ENCODE results near the gene CEND1. TPM values are rescaled to one million over a fixed set of nuclear protein-coding genes. Genes with fewer than 3 reads are reported as not detected.

Gene CEND1
- total and polyA plus RNA-seq, 2 of the 13 experiments (the other 11 are each of a cell fraction or from before 2014, with no cell fraction given), result not detected

DNA sequence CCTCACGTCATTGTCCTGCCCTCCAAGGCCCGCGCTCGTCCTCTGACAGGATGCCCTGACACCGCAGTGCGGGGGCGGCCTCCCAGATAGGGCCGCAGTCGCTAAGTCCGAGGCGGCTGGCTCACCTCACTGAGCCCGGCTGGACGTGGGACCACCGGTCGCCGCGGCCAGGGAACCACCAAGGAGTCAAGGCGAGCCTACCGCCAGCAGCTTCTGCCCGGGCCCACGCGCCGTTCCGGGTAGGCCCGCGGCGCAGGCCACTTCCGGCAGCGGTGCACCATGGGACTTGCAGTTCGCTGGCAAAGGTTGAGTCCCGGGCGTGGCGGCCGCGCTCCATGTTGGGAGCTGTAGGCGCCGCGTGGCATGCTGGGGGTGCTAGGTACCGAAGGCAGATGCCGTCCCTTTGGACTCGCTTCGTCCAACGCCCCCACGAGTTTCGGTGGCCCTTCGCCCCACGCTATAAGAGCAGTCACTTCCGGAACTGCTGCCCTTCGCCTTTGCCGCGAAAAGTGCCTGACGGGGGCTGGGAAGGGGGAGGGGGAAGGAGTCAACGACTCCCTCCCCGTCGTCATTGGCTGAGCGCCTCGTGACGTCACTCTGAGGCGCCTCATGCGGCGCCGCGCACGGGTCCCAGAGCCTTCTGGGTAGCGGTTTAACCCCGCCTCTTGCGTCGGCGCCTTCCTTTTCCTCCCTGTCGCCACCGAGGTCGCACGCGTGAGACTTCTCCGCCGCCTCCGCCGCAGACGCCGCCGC lies 19.6 kb upstream of the CEND1 start, which contains the start of gene RPLP2 (continued):
- no peak for TF ChIP-seq GABPA (IDR thresholded peaks at IDR 0.05; ENCODE audit: low read depth, low read length)
- peak; percentile 92 for TF ChIP-seq GABPA (CRISPR knock-in tag; IDR thresholded peaks at IDR 0.05; ENCODE audit: low read depth)
- no peak for TF ChIP-seq ZNF3 (CRISPR knock-in tag; IDR thresholded peaks at IDR 0.05)
- peak; percentile 36 for TF ChIP-seq CEBPG (CRISPR knock-in tag; IDR thresholded peaks at IDR 0.05)
- no peak for TF ChIP-seq ZNF30 (CRISPR knock-in tag; IDR thresholded peaks at IDR 0.05)
- peak; percentile 97 for TF ChIP-seq NR2C2 (CRISPR knock-in tag; IDR thresholded peaks at IDR 0.05; ENCODE audit: borderline replicate concordance)
- peak; percentile 36; the same call in 1 of the 2 replicates for TF ChIP-seq TMF1 (CRISPR knock-in tag; IDR thresholded peaks at IDR 0.05; ENCODE audit: low read depth)
- peak; percentile 99 for TF ChIP-seq CREM (IDR thresholded peaks at IDR 0.05)
- peak; percentile 81 for TF ChIP-seq CREM (CRISPR knock-in tag; IDR thresholded peaks at IDR 0.05)
- TF ChIP-seq, protein P1, sequence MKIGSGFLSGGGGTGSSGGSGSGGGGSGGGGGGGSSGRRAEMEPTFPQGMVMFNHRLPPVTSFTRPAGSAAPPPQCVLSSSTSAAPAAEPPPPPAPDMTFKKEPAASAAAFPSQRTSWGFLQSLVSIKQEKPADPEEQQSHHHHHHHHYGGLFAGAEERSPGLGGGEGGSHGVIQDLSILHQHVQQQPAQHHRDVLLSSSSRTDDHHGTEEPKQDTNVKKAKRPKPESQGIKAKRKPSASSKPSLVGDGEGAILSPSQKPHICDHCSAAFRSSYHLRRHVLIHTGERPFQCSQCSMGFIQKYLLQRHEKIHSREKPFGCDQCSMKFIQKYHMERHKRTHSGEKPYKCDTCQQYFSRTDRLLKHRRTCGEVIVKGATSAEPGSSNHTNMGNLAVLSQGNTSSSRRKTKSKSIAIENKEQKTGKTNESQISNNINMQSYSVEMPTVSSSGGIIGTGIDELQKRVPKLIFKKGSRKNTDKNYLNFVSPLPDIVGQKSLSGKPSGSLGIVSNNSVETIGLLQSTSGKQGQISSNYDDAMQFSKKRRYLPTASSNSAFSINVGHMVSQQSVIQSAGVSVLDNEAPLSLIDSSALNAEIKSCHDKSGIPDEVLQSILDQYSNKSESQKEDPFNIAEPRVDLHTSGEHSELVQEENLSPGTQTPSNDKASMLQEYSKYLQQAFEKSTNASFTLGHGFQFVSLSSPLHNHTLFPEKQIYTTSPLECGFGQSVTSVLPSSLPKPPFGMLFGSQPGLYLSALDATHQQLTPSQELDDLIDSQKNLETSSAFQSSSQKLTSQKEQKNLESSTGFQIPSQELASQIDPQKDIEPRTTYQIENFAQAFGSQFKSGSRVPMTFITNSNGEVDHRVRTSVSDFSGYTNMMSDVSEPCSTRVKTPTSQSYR (CRISPR knock-in tag; IDR thresholded peaks at IDR 0.05; ENCODE audit: borderline replicate concordance), result peak; percentile 70; the same call in 1 of the 2 replicates
- no peak for TF ChIP-seq ZFP62 (CRISPR knock-in tag; IDR thresholded peaks at IDR 0.05)
- no peak; the same call in 1 of the 2 replicates for TF ChIP-seq ZNF138 (CRISPR knock-in tag; IDR thresholded peaks at IDR 0.05; ENCODE audit: low read depth)
- peak; percentile 100 for TF ChIP-seq PHF8 (CRISPR knock-in tag; IDR thresholded peaks at IDR 0.05)
- TF ChIP-seq MAZ (IDR thresholded peaks at IDR 0.05; ENCODE audit: borderline replicate concordance, low read depth, low read length), result peak; percentile 96
- TF ChIP-seq MAZ (CRISPR knock-in tag; IDR thresholded peaks at IDR 0.05; ENCODE audit: low read depth), result peak; percentile 95
- TF ChIP-seq, protein P2, sequence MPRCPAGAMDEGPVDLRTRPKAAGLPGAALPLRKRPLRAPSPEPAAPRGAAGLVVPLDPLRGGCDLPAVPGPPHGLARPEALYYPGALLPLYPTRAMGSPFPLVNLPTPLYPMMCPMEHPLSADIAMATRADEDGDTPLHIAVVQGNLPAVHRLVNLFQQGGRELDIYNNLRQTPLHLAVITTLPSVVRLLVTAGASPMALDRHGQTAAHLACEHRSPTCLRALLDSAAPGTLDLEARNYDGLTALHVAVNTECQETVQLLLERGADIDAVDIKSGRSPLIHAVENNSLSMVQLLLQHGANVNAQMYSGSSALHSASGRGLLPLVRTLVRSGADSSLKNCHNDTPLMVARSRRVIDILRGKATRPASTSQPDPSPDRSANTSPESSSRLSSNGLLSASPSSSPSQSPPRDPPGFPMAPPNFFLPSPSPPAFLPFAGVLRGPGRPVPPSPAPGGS (CRISPR knock-in tag; IDR thresholded peaks at IDR 0.05), result peak; percentile 59; the same call in 1 of the 2 replicates
- peak; percentile 94 for TF ChIP-seq GATAD1 (CRISPR knock-in tag; IDR thresholded peaks at IDR 0.05)
- TF ChIP-seq ZNF557 (CRISPR knock-in tag; IDR thresholded peaks at IDR 0.05), result no peak
- 0 out of 2 replicates have a peak, but pooled peaks have one; percentile 28 for TF ChIP-seq ZNF12 (CRISPR knock-in tag; IDR thresholded peaks at IDR 0.05)
- TF ChIP-seq ZNF296 (CRISPR knock-in tag; conservative IDR thresholded peaks at IDR 0.05), result peak; percentile 98; the same call in 1 of the 2 replicates
- TF ChIP-seq AGO2 (optimal IDR thresholded peaks at IDR 0.05; ENCODE audit: low read depth, low read length), result no peak
- TF ChIP-seq, protein P3, sequence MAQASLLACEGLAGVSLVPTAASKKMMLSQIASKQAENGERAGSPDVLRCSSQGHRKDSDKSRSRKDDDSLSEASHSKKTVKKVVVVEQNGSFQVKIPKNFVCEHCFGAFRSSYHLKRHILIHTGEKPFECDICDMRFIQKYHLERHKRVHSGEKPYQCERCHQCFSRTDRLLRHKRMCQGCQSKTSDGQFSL (CRISPR knock-in tag; IDR thresholded peaks at IDR 0.05), result 0 out of 2 replicates have a peak, but pooled peaks have one; percentile 10
- TF ChIP-seq, protein P4, sequence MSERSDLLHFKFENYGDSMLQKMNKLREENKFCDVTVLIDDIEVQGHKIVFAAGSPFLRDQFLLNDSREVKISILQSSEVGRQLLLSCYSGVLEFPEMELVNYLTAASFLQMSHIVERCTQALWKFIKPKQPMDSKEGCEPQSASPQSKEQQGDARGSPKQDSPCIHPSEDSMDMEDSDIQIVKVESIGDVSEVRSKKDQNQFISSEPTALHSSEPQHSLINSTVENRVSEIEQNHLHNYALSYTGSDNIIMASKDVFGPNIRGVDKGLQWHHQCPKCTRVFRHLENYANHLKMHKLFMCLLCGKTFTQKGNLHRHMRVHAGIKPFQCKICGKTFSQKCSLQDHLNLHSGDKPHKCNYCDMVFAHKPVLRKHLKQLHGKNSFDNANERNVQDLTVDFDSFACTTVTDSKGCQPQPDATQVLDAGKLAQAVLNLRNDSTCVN (CRISPR knock-in tag; IDR thresholded peaks at IDR 0.05; ENCODE audit: borderline replicate concordance), result no peak; the same call in none of the 2 replicates
- TF ChIP-seq CHCHD3 (CRISPR knock-in tag; IDR thresholded peaks at IDR 0.05), result peak; percentile 20; the same call in 1 of the 2 replicates
- TF ChIP-seq, protein P5, sequence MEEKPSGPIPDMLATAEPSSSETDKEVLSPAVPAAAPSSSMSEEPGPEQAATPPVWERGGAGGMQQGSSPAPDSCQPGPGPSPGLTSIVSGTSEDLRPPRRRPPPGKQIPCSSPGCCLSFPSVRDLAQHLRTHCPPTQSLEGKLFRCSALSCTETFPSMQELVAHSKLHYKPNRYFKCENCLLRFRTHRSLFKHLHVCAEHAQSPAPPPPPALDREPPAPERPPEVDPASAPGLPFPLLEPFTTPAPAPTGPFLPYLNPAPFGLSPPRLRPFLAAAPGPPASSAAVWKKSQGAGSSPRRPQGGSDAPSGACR (CRISPR knock-in tag; IDR thresholded peaks at IDR 0.05), result no peak; the same call in 1 of the 2 replicates

Measured in HepG2 (cell line).